Measurements from ENCODE around the gene UGT1A6.

UGT1A6 gene

GRCh38 chr2:233791883-233792329 is 99.2 kb downstream of the UGT1A6 start:
- no peak for TF ChIP-seq YY1 (IDR thresholded peaks at IDR 0.05; ENCODE audit: low read depth)
- no peak for TF ChIP-seq RAD21 (IDR thresholded peaks at IDR 0.05; ENCODE audit: low read depth)
- TF ChIP-seq CREB1 (IDR thresholded peaks at IDR 0.05; ENCODE audit: low read depth) = no peak
- TF ChIP-seq TEAD4 (IDR thresholded peaks at IDR 0.05) = no peak
- no peak for TF ChIP-seq TAF1 (IDR thresholded peaks at IDR 0.05; ENCODE audit: low read depth)
- TF ChIP-seq EP300 (IDR thresholded peaks at IDR 0.05; ENCODE audit: borderline replicate concordance) = no peak
- TF ChIP-seq CEBPB (IDR thresholded peaks at IDR 0.05) = no peak
- TF ChIP-seq ZBTB7A (IDR thresholded peaks at IDR 0.05; ENCODE audit: low read depth) = no peak
- TF ChIP-seq, protein P1, sequence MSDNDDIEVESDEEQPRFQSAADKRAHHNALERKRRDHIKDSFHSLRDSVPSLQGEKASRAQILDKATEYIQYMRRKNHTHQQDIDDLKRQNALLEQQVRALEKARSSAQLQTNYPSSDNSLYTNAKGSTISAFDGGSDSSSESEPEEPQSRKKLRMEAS (IDR thresholded peaks at IDR 0.05) = no peak
- no peak for TF ChIP-seq TCF12 (IDR thresholded peaks at IDR 0.05; ENCODE audit: low read depth)
- no peak for TF ChIP-seq USF1 (IDR thresholded peaks at IDR 0.05)
- no peak for TF ChIP-seq NFIC (IDR thresholded peaks at IDR 0.05)
- TF ChIP-seq FOXM1 (IDR thresholded peaks at IDR 0.05; ENCODE audit: borderline replicate concordance, low read depth) = no peak
- no peak for TF ChIP-seq REST (IDR thresholded peaks at IDR 0.05; ENCODE audit: low read depth)
- no peak for TF ChIP-seq EGR1 (IDR thresholded peaks at IDR 0.05)

GRCh38 chr2:233792720-233793119 is 100.0 kb downstream of the UGT1A6 start:
- TF ChIP-seq EGR1 (IDR thresholded peaks at IDR 0.05) = no peak
- no peak for TF ChIP-seq FOXM1 (IDR thresholded peaks at IDR 0.05; ENCODE audit: borderline replicate concordance, low read depth)
- TF ChIP-seq USF1 (IDR thresholded peaks at IDR 0.05) = no peak
- no peak for TF ChIP-seq NFIC (IDR thresholded peaks at IDR 0.05)
- TF ChIP-seq EP300 (IDR thresholded peaks at IDR 0.05; ENCODE audit: borderline replicate concordance) = no peak
- no peak for TF ChIP-seq TEAD4 (IDR thresholded peaks at IDR 0.05)
- TF ChIP-seq, protein P1 (IDR thresholded peaks at IDR 0.05) = no peak
- TF ChIP-seq CREB1 (IDR thresholded peaks at IDR 0.05; ENCODE audit: low read depth) = no peak
- no peak for TF ChIP-seq RAD21 (IDR thresholded peaks at IDR 0.05; ENCODE audit: low read depth)
- no peak for TF ChIP-seq CEBPB (IDR thresholded peaks at IDR 0.05)
- no peak for TF ChIP-seq ZBTB7A (IDR thresholded peaks at IDR 0.05; ENCODE audit: low read depth)
- no peak for TF ChIP-seq TCF12 (IDR thresholded peaks at IDR 0.05; ENCODE audit: low read depth)
- TF ChIP-seq YY1 (IDR thresholded peaks at IDR 0.05; ENCODE audit: low read depth) = no peak
- no peak for TF ChIP-seq REST (IDR thresholded peaks at IDR 0.05; ENCODE audit: low read depth)
- no peak for TF ChIP-seq TAF1 (IDR thresholded peaks at IDR 0.05; ENCODE audit: low read depth)

DNA sequence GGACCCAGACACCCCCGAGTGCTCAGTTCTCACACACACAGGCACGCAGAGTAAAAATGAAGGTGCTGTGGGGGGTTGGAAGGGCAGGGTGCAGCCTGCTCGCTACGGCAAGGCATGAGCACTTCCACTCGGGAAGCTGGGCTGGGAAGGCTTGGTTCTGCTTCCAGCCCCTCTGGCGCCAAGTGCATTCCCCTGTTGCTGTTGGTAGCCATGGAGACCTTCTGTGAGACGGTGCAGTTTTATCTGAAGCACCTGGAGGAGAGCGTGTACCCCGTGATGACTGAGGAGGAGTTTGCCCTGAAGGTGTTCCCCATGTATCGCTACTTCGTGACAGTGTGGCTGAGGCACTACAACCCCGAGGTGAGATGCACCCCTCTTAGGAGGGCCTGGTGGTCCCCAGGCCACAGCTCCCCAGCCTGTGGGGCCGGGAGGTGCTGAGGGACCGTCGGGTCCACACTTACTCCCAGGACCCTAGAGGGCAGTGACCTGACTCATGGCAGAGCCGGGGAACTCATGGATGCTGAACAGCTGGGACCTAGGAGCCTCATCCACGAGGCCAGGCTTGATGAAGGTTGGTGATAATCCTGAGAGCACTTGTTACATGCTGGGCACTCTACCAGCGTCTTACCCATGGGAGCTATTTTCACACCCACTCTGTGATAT is 100.9 kb downstream of the UGT1A6 start:
- no peak for TF ChIP-seq REST (IDR thresholded peaks at IDR 0.05; ENCODE audit: low read depth)
- TF ChIP-seq TAF1 (IDR thresholded peaks at IDR 0.05; ENCODE audit: low read depth) = no peak
- TF ChIP-seq, protein P1 (IDR thresholded peaks at IDR 0.05) = no peak
- TF ChIP-seq RAD21 (IDR thresholded peaks at IDR 0.05; ENCODE audit: low read depth) = no peak
- no peak for TF ChIP-seq ZBTB7A (IDR thresholded peaks at IDR 0.05; ENCODE audit: low read depth)
- TF ChIP-seq CREB1 (IDR thresholded peaks at IDR 0.05; ENCODE audit: low read depth) = no peak

DNA sequence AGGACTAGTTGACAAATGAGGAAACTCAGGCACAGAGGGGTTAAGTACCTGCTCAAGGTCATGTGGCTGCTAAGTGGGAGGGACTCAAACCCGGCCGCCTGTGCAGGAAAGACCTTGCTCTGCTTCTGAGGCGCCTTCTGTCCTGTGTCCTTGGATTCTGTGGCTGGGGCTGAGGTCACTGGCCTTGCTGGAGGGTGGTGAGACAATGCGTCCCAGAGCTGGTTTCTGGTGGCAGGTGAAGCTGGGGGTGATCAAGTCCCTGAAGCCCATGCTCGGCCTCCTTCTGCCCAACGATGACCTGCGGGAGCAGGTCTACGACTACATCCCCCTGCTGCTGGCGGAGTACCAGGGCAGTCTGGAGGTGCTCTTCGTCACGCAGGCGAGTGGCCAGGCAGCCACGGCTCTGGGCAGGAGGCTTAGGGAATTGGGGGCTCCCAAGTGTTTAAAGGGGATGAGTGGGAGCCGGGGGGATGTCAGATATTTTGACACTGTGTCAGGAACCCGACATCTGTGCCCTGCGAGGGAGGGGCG is 101.5 kb downstream of the UGT1A6 start:
- TF ChIP-seq USF1 (IDR thresholded peaks at IDR 0.05) (no peak), EGR1 (IDR thresholded peaks at IDR 0.05) (no peak), CREB1 (IDR thresholded peaks at IDR 0.05; ENCODE audit: low read depth) (no peak), RAD21 (IDR thresholded peaks at IDR 0.05; ENCODE audit: low read depth) (no peak), TEAD4 (IDR thresholded peaks at IDR 0.05) (no peak), NFIC (IDR thresholded peaks at IDR 0.05) (no peak), FOXM1 (IDR thresholded peaks at IDR 0.05; ENCODE audit: borderline replicate concordance, low read depth) (no peak), CEBPB (IDR thresholded peaks at IDR 0.05) (no peak), TAF1 (IDR thresholded peaks at IDR 0.05; ENCODE audit: low read depth) (no peak), EP300 (IDR thresholded peaks at IDR 0.05; ENCODE audit: borderline replicate concordance) (no peak), ZBTB7A (IDR thresholded peaks at IDR 0.05; ENCODE audit: low read depth) (no peak), YY1 (IDR thresholded peaks at IDR 0.05; ENCODE audit: low read depth) (no peak), TCF12 (IDR thresholded peaks at IDR 0.05; ENCODE audit: low read depth) (no peak), REST (IDR thresholded peaks at IDR 0.05; ENCODE audit: low read depth) (no peak)
- TF ChIP-seq, protein P1 (IDR thresholded peaks at IDR 0.05) = no peak
